Naive B cell (primary cell): ENCODE results near the gene WDR59. TPM values are rescaled to one million over a fixed set of nuclear protein-coding genes. Genes with fewer than 3 reads are reported as not detected.
A peak's percentile ranks its signal among the peaks of the same experiment; 100 is the strongest.
"Not testable (repeated sequence)": the region's sequence is repeated elsewhere in the genome, so short reads cannot be mapped to it uniquely, and the experiment has no call there.

ENCODE experiments used
- ATAC-seq, 2 donors: fragments of 150-1000 bp; cut with Tn5 transposase; 2 replicates each; pipeline ENCODE4 v1.10.0; 2021; ENCODE audit warnings: low read depth in 2 of 2, mild to moderate bottlenecking in 2 of 2, moderate library complexity in 2 of 2
- DNase-seq: peaks from one replicate; pipeline ENCODE4 v3.0.0; 2022
- H3K27ac Mint-ChIP-seq, 6 donors: one replicate each; pipeline ENCODE4 v1.8.0; 2020 to 2022; ENCODE audit warnings: mild to moderate bottlenecking in 6 of 6, mixed read lengths in 6 of 6, moderate library complexity in 5 of 6, inconsistent platforms in 2 of 6
- H3K27me3 Mint-ChIP-seq, 3 donors: one replicate each; pipeline ENCODE4 v1.8.0; 2021 to 2022; ENCODE audit warnings: mixed read lengths in 3 of 3, mild to moderate bottlenecking in 1 of 3
- H3K36me3 Mint-ChIP-seq, 2 donors: one replicate each; pipeline ENCODE4 v1.8.0; 2020 to 2022; ENCODE audit warnings: mixed read lengths in 2 of 2, inconsistent platforms in 1 of 2, mild to moderate bottlenecking in 1 of 2
- H3K4me1 Mint-ChIP-seq, 3 donors: one replicate each; pipeline ENCODE4 v1.8.0; 2020 to 2022; ENCODE audit warnings: mixed read lengths in 3 of 3, inconsistent platforms in 1 of 3, mild to moderate bottlenecking in 1 of 3, moderate library complexity in 1 of 3
- H3K4me3 Mint-ChIP-seq, 8 donors: one replicate each; pipeline ENCODE4 v1.8.0; 2020 to 2022; ENCODE audit warnings: mild to moderate bottlenecking in 8 of 8, mixed read lengths in 8 of 8, moderate library complexity in 8 of 8, inconsistent platforms in 2 of 8
- H3K9me3 Mint-ChIP-seq, 7 donors: one replicate each; pipeline ENCODE4 v1.8.0; 2020 to 2022; ENCODE audit warnings: mixed read lengths in 7 of 7, mild to moderate bottlenecking in 5 of 7, inconsistent platforms in 2 of 7, moderate library complexity in 1 of 7
- polyA plus RNA-seq, 6 donors: library from polyadenylated mRNA; unstranded; fragments of 300-500 nt; fragmentation: Illumina TruSeq; gene quantifications; one replicate each; pipeline ENCODE4 v1.2.3, GENCODE V29; 2021; ENCODE audit warnings: low read depth in 6 of 6

The WDR59 gene
- polyA plus RNA-seq, 6 donors from 2014 or later: 9.9 to 13.2 (median 12.3) TPM

DNA sequence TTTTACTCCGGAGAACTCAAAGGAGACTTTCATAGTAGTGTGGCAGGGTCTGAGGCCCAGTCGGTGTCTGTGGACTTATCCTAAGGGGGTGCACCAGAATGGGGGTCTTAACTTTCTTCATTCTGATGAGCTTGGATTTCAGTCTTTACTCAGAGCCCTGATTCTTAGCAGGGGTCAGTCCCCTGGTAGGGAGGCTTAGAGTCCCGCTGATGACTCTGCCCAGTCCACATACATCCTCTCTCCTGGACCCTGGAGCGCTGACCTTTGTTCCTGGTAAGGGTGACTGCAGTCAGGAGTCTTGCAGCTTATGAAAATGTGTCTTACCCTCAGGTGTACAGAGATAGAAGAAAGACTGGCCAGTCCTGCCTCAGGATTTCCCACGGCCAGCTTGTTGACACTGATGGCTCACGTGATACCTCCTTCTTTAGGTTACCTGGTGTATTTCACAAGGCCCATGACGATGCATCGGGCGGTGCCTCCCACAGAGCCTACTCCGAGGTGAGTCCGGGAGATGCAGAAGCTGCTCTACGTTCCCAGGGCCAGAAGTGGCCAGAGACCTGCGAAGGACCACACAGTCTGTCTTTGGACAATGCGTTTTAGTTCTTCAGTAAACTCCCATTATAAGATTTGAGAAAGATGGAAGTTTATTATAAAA is 141.4 kb downstream of the WDR59 start:
- DNase-seq, H3K27me3 Mint-ChIP-seq, ATAC-seq, H3K4me1 Mint-ChIP-seq, H3K27ac Mint-ChIP-seq, H3K9me3 Mint-ChIP-seq, H3K36me3 Mint-ChIP-seq, H3K4me3 Mint-ChIP-seq: not testable (repeated sequence)

GRCh38 chr16:74842413-74842812 is 142.5 kb downstream of the WDR59 start:
- peaks cover 0 to 4% (median 3%) of the 10 kb centered on the region in 3 donors for H3K27me3 Mint-ChIP-seq
- DNase-seq: no peak
- no peak overlapping the region for H3K4me3 Mint-ChIP-seq
- H3K27ac Mint-ChIP-seq: no peak overlapping the region
- no peak for ATAC-seq
- no peaks in the 10 kb centered on the region for H3K9me3 Mint-ChIP-seq
- H3K36me3 Mint-ChIP-seq: no peaks in the 10 kb centered on the region
- no peaks in the 10 kb centered on the region for H3K4me1 Mint-ChIP-seq

DNA sequence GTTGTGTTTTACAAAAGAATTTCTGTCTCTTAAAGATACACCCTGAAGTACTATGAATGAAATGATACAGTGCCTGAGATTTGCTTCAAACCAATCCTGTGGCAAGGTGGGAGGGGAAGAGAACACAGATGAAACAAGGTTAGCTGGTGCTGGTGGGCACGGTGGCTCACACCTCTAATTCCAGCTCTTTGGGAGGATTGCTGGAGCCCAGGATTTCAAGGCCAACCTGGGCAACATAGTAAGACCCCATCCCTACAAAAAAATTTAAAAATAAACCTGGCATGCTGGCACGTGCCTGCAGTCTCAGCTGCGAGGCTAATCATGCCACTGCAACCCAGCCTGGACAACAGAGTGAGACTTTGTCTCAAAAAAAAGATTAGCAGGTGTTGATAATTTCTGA is 143.0 kb downstream of the WDR59 start:
- no peak for DNase-seq
- Mint-ChIP-seq H3K4me1 (no peaks in the 10 kb centered on the region), H3K27me3 (peaks cover 0 to 4% (median 3%) of the 10 kb centered on the region in 3 donors), H3K9me3 (no peaks in the 10 kb centered on the region), H3K36me3 (no peaks in the 10 kb centered on the region), H3K4me3 (no peak overlapping the region), H3K27ac (no peak overlapping the region)
- no peak for ATAC-seq

DNA sequence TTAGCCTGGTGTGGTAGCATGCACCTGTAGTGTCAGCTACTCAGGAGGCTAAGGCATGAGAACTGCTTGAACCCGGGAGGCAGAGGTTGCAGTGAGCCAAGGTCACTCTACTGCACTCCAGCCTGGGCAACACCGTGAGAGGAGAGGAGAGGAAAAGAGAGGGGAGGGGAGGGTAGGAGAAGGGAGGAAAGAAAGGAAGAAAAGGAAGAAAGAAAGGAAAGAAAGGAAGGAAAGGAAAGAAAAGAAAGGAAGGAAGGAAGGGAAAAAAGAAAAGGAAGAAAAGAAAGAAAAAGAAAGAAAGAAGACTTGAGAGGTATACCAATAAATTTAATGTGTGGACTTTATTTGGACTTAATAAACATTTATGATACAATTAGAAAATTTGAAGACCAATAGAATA is 143.5 kb downstream of the WDR59 start:
- Mint-ChIP-seq H3K27me3 (peaks cover 0 to 4% (median 3%) of the 10 kb centered on the region in 3 donors), H3K4me3 (no peak overlapping the region), H3K36me3 (no peaks in the 10 kb centered on the region), H3K4me1 (no peaks in the 10 kb centered on the region), H3K9me3 (no peaks in the 10 kb centered on the region), H3K27ac (no peak overlapping the region)
- no peak for DNase-seq
- no peak for ATAC-seq

DNA sequence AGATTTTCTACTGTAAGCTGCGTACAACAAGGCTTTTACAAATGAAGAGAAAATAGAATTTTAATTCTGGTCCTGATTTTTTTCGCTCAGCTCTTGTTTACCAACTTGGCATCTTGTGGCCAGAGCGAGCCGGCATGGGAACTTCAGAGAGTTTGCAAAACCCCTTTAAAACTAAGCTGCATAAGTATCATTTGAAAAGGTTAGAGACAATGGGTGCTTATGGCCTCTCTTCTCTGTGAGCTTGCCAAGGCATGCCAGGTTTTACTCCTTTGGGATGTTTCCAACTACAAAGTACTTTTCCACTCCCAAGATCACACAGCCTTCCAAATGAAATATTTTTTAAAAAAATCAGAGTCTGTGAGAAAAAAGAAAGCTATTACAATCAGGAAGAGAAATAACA is 147.9 kb downstream of the WDR59 start:
- ATAC-seq: no peak

DNA sequence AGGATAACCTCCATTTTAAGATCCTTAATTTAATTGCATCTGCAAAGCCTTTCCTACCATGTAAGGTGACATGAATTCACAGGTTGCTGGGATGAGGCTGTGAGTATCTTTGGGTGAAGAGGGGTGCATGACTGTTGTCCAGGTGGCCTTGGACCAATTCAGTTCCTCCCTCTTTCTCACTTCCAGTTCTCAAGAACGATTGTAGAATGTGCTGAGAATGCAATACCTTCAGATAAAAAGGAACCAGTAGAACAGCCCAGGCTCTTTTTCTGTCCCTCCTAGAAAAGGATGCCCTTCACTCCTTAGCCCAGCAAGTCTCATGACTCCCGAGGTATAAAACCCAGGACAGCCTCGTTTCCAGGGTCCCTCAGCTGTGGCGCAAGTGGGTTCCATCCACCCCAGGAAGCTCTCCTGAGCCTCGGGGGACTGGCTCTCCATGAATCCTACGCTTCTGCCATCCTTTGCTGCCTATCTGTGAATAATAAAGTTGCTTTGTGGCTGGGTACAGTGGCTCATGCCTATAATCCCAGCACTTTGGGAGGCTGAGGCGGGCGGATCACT is 148.7 kb downstream of the WDR59 start:
- DNase-seq: no peak
- Mint-ChIP-seq H3K4me1 (no peaks in the 10 kb centered on the region), H3K36me3 (no peaks in the 10 kb centered on the region), H3K9me3 (peaks cover 0 to 6% (median 0%) of the 10 kb centered on the region in 7 donors), H3K4me3 (no peak overlapping the region), H3K27ac (no peak overlapping the region), H3K27me3 (peaks cover 9 to 17% (median 12%) of the 10 kb centered on the region in 3 donors)
- no peak for ATAC-seq

More for the DNA sequence above, 147.9 kb downstream of the WDR59 start:
- H3K9me3 Mint-ChIP-seq: peaks cover 0 to 3% (median 0%) of the 10 kb centered on the region in 7 donors
- no peaks in the 10 kb centered on the region for H3K4me1 Mint-ChIP-seq
- peaks cover 7 to 8% (median 7%) of the 10 kb centered on the region in 3 donors for H3K27me3 Mint-ChIP-seq
- H3K36me3 Mint-ChIP-seq: no peaks in the 10 kb centered on the region
- H3K27ac Mint-ChIP-seq: no peak overlapping the region
- no peak overlapping the region for H3K4me3 Mint-ChIP-seq
- no peak for DNase-seq

- Mint-ChIP-seq H3K36me3 (peaks cover 0 to 18% of the 10 kb centered on the region in 2 donors), H3K27me3 (peaks cover 12 to 26% (median 14%) of the 10 kb centered on the region in 3 donors), H3K4me3 (no peak overlapping the region), H3K9me3 (peaks cover 8 to 34% (median 18%) of the 10 kb centered on the region in 7 donors), H3K27ac (no peak overlapping the region), H3K4me1 (no peaks in the 10 kb centered on the region)
- ATAC-seq: no peak
- no peak for DNase-seq
Observed at GRCh38 chr16:74832228-74832627, 152.7 kb downstream of the WDR59 start.

GRCh38 chr16:74831467-74831866 is 153.5 kb downstream of the WDR59 start:
- ATAC-seq: no peak
- Mint-ChIP-seq H3K27ac (peak overlapping the region in 1 of 6 donors; percentile 13), H3K4me3 (no peak overlapping the region), H3K9me3 (peaks cover 8 to 34% (median 18%) of the 10 kb centered on the region in 7 donors), H3K27me3 (peaks cover 12 to 26% (median 18%) of the 10 kb centered on the region in 3 donors), H3K36me3 (peaks cover 0 to 18% of the 10 kb centered on the region in 2 donors), H3K4me1 (no peaks in the 10 kb centered on the region)
- DNase-seq: no peak

DNA sequence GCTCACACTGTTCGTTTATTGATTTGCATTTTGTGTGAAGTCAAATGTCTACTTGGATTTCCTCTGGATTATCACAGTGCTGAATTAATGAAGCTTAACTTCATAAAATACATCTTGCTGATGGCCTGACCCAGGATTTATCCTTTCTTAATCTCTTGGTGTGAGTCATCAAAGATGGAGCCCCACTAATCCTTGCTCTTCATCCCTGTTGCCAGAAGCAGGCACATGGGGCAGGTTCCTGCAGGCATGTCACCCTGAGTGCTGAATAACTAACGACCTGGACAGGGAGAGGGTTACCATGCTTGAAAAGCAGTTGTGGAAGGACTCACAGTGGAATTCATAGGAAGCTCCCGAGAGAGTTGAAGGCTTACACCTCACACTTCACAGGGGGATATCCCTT is 154.3 kb downstream of the WDR59 start:
- peaks cover 0 to 18% of the 10 kb centered on the region in 2 donors for H3K36me3 Mint-ChIP-seq
- peaks cover 8 to 37% (median 18%) of the 10 kb centered on the region in 7 donors for H3K9me3 Mint-ChIP-seq
- ATAC-seq: no peak
- DNase-seq: no peak
- peak overlapping the region in 1 of 8 donors; percentile 12 for H3K4me3 Mint-ChIP-seq
- H3K27me3 Mint-ChIP-seq: peaks cover 10 to 24% (median 18%) of the 10 kb centered on the region in 3 donors
- H3K4me1 Mint-ChIP-seq: no peaks in the 10 kb centered on the region
- no peak overlapping the region for H3K27ac Mint-ChIP-seq

GRCh38 chr16:74829637-74830036 is 155.3 kb downstream of the WDR59 start:
- H3K36me3 Mint-ChIP-seq: peaks cover 0 to 22% of the 10 kb centered on the region in 2 donors
- ATAC-seq (no peak), DNase-seq (no peak)
- H3K4me3 Mint-ChIP-seq: no peak overlapping the region
- H3K9me3 Mint-ChIP-seq: peaks cover 8 to 39% (median 20%) of the 10 kb centered on the region in 7 donors
- H3K27ac Mint-ChIP-seq: no peak overlapping the region
- H3K27me3 Mint-ChIP-seq: peaks cover 8 to 23% (median 20%) of the 10 kb centered on the region in 3 donors
- H3K4me1 Mint-ChIP-seq: no peaks in the 10 kb centered on the region

DNA sequence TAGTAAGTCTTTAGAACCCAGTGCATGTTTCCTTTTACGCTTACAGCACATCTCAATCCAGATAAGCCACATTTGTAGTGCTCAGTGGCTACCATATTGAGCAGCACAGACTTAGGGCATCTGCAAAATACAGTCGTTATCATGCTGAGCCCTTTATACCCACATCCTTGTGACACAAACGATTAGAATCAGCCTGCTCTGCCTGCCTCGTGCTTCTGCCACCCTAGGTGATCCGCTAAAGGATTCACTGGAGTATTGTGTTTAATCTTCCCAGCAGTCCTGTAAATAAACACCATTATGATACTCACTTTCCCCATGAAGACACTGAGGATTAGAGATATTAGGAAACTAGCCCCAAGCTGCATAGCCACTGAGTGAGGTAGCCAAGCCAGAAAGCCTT is 159.0 kb downstream of the WDR59 start:
- Mint-ChIP-seq H3K9me3 (peaks cover 14 to 42% (median 25%) of the 10 kb centered on the region in 7 donors), H3K4me3 (no peak overlapping the region), H3K27ac (no peak overlapping the region), H3K4me1 (no peaks in the 10 kb centered on the region), H3K36me3 (peaks cover 0 to 29% of the 10 kb centered on the region in 2 donors), H3K27me3 (peaks cover 27 to 43% (median 30%) of the 10 kb centered on the region in 3 donors)
- DNase-seq: no peak
- no peak for ATAC-seq

DNA sequence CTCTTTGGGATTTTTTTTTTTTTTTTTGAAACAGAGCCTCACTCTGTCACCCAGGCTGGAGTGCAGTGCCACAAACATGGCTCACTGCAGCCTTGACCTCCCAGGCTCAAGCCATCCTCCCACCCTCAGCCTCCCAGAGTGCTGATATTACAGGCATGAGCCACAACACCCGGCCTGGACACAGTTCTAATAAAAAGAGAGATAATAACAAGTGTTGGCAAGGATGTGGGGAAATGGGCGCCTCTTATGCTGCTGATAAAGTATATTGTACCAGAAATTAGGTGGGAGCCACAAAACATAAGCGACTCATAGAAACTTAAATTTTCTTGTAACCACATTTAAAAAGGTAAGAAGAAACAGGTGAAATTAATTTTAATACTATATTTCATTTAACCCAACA is 159.9 kb downstream of the WDR59 start:
- Mint-ChIP-seq H3K4me3 (no peak overlapping the region), H3K36me3 (peaks cover 0 to 29% of the 10 kb centered on the region in 2 donors), H3K27me3 (peaks cover 27 to 46% (median 36%) of the 10 kb centered on the region in 3 donors), H3K4me1 (no peaks in the 10 kb centered on the region), H3K27ac (no peak overlapping the region), H3K9me3 (peaks cover 14 to 37% (median 24%) of the 10 kb centered on the region in 7 donors)
- ATAC-seq (no peak), DNase-seq (no peak)
